HL-60 (cell line): ENCODE results near the gene ANAPC5.

Source experiments
- CTCF ChIP-seq: IDR thresholded peaks from one replicate; pipeline ENCODE4 v1.5.1; 2011; ENCODE audit warnings: low read length, control low read depth, inconsistent platforms; ENCODE audit not compliant: insufficient read depth
- POLR2AphosphoS5 ChIP-seq: IDR thresholded peaks from 2 replicates; pipeline ENCODE4 v1.6.1; 2012; ENCODE audit warnings: low read depth
- REST ChIP-seq: IDR thresholded peaks from 2 replicates; pipeline ENCODE4 v1.6.1; 2012; ENCODE audit warnings: low read depth; ENCODE audit not compliant: insufficient replicate concordance

- TF ChIP-seq CTCF: no peak
- no peak for TF ChIP-seq REST
- TF ChIP-seq POLR2AphosphoS5: no peak
Measured at GRCh38 chr12:121283388-121283787, 68.8 kb downstream of the ANAPC5 start.
